Mesothelial cell of epicardium (in vitro differentiated cells): ENCODE results near the gene CGAS. TPM values are rescaled to one million over a fixed set of nuclear protein-coding genes. Genes with fewer than 3 reads are reported as not detected.
"Not testable (repeated sequence)": the region's sequence is repeated elsewhere in the genome, so short reads cannot be mapped to it uniquely, and the experiment has no call there.

Source experiments
- DNase-seq, 2 experiments: peaks; one replicate each; pipeline ENCODE4 v3.0.0; 2021; ENCODE audit warnings: low spot score in 2 of 2; ENCODE audit not compliant: unreplicated experiment in 2 of 2
- H3K27ac Mint-ChIP-seq: 2 replicates; pipeline ENCODE4 v1.8.0; 2021; ENCODE audit warnings: mixed read lengths
- H3K27me3 Mint-ChIP-seq: 2 replicates; pipeline ENCODE4 v1.8.0; 2021; ENCODE audit warnings: low read depth, mixed read lengths
- H3K36me3 Mint-ChIP-seq: 2 replicates; pipeline ENCODE4 v1.8.0; 2021; ENCODE audit warnings: mixed read lengths
- H3K4me1 Mint-ChIP-seq: 2 replicates; pipeline ENCODE4 v1.8.0; 2021; ENCODE audit warnings: mixed read lengths
- H3K4me3 Mint-ChIP-seq: 2 replicates; pipeline ENCODE4 v1.8.0; 2021; ENCODE audit warnings: mild to moderate bottlenecking, moderate library complexity, mixed read lengths
- H3K9me3 Mint-ChIP-seq: 2 replicates; pipeline ENCODE4 v1.8.0; 2021; ENCODE audit warnings: mixed read lengths
- CTCF ChIP-seq: fragments of 200-600 bp; sonication (generic); IDR thresholded peaks from one replicate; pipeline ENCODE4 v1.5.0; 2021; ENCODE audit warnings: antibody characterized with exemption; ENCODE audit not compliant: unreplicated experiment
- total RNA-seq: library from RNA; stranded (reverse); gene quantifications from 3 replicates; pipeline ENCODE4 v1.2.1, GENCODE V29; 2021

The CGAS gene
- total RNA-seq, 1 donor from 2014 or later: 0.65 TPM

GRCh38 chr6:73477407-73477806 is 25.3 kb upstream of the CGAS start:
- Mint-ChIP-seq H3K27ac (no peak overlapping the region), H3K36me3 (peaks cover 43% of the 10 kb centered on the region), H3K4me1 (no peaks in the 10 kb centered on the region), H3K9me3 (no peaks in the 10 kb centered on the region), H3K27me3 (no peaks in the 10 kb centered on the region), H3K4me3 (no peak overlapping the region)
- DNase-seq: no peak
- no peak for TF ChIP-seq CTCF

- no peak for DNase-seq
- Mint-ChIP-seq H3K27me3 (no peaks in the 10 kb centered on the region), H3K4me3 (no peak overlapping the region), H3K4me1 (no peaks in the 10 kb centered on the region), H3K9me3 (no peaks in the 10 kb centered on the region), H3K27ac (no peak overlapping the region), H3K36me3 (peaks cover 36% of the 10 kb centered on the region)
- TF ChIP-seq CTCF: no peak
These were observed 24.6 kb upstream of the CGAS start for GRCh38 chr6:73476723-73477122.

GRCh38 chr6:73471686-73472290 is 19.7 kb upstream of the CGAS start:
- Mint-ChIP-seq H3K36me3 (peaks cover 18% of the 10 kb centered on the region), H3K4me3 (no peak overlapping the region), H3K27ac (no peak overlapping the region), H3K9me3 (no peaks in the 10 kb centered on the region), H3K27me3 (no peaks in the 10 kb centered on the region), H3K4me1 (no peaks in the 10 kb centered on the region)
- TF ChIP-seq CTCF: no peak
- DNase-seq: no peak

- Mint-ChIP-seq H3K9me3 (no peaks in the 10 kb centered on the region), H3K4me1 (peaks cover 11% of the 10 kb centered on the region), H3K36me3 (peaks cover 13% of the 10 kb centered on the region), H3K27me3 (no peaks in the 10 kb centered on the region), H3K4me3 (peak within 1 kb of the TSS; percentile 96), H3K27ac (peak within 1 kb of the TSS; percentile 99)
- TF ChIP-seq CTCF: no peak
- peak; percentile 52 to 68 for DNase-seq
These were observed 9.6 kb upstream of the CGAS start, which contains the start of gene MTO1 for GRCh38 chr6:73461537-73462350. Gene MTO1 (plus strand): TSS chr6:73461737. CDS start chr6:73461855, 118 bp downstream.

- Mint-ChIP-seq H3K4me3 (peak overlapping the region; percentile 43), H3K27me3 (no peaks in the 10 kb centered on the region), H3K27ac (no peak overlapping the region), H3K36me3 (peaks cover 8% of the 10 kb centered on the region), H3K9me3 (no peaks in the 10 kb centered on the region), H3K4me1 (peaks cover 11% of the 10 kb centered on the region)
- TF ChIP-seq CTCF: no peak
- DNase-seq: no peak
These were observed 8.0 kb upstream of the CGAS start for GRCh38 chr6:73460056-73460455.

GRCh38 chr6:73459474-73459873 is 7.4 kb upstream of the CGAS start:
- H3K4me1 Mint-ChIP-seq: peaks cover 11% of the 10 kb centered on the region
- not testable (repeated sequence) for H3K27me3 Mint-ChIP-seq, H3K4me3 Mint-ChIP-seq, H3K36me3 Mint-ChIP-seq, H3K27ac Mint-ChIP-seq, H3K9me3 Mint-ChIP-seq, DNase-seq
